ENCODE data around the gene MAMDC2. TPM values are rescaled to one million over a fixed set of nuclear protein-coding genes. Genes with fewer than 3 reads are reported as not detected.

MAMDC2 gene
- total and polyA plus RNA-seq, 8 donors: 6.1 to 23.6 (median 7.6) TPM

GRCh38 chr9:70117835-70118319 is 74.2 kb downstream of the MAMDC2 start:
- H3K4me1 ChIP-seq: peaks cover 0 to 8% of the 10 kb centered on the region in 2 donors
- DNase-seq (no peak), ATAC-seq (no peak)
- no peak overlapping the region for H3K27ac ChIP-seq
- H3K36me3 ChIP-seq: no peaks in the 10 kb centered on the region
- intact Hi-C loops (cut with DNase I): no loop called here
- no peaks in the 10 kb centered on the region for H3K27me3 ChIP-seq
- no peak for TF ChIP-seq CTCF (IDR thresholded peaks at IDR 0.05)
- no peak overlapping the region for H3K4me3 ChIP-seq
- no peaks in the 10 kb centered on the region for H3K9me3 ChIP-seq

GRCh38 chr9:70119786-70120185 is 76.1 kb downstream of the MAMDC2 start:
- Histone ChIP-seq H3K9me3 (no peaks in the 10 kb centered on the region), H3K4me3 (no peak overlapping the region), H3K27ac (no peak overlapping the region), H3K27me3 (no peaks in the 10 kb centered on the region), H3K4me1 (peaks cover 0 to 8% of the 10 kb centered on the region in 2 donors), H3K36me3 (no peaks in the 10 kb centered on the region)
- no peak for DNase-seq
- no peak for ATAC-seq
- TF ChIP-seq CTCF (IDR thresholded peaks at IDR 0.05): no peak
- intact Hi-C loops (cut with DNase I): no loop called here

GRCh38 chr9:70120834-70121510 is 77.3 kb downstream of the MAMDC2 start:
- intact Hi-C loops (cut with DNase I): no loop called here
- no peak for TF ChIP-seq CTCF (IDR thresholded peaks at IDR 0.05)
- ATAC-seq: peak; percentile 73
- H3K9me3 ChIP-seq: no peaks in the 10 kb centered on the region
- peaks cover 0 to 8% of the 10 kb centered on the region in 2 donors for H3K4me1 ChIP-seq
- peak in 2 of 4 donors; percentile 55 to 75 for DNase-seq
- H3K4me3 ChIP-seq: no peak overlapping the region
- H3K36me3 ChIP-seq: no peaks in the 10 kb centered on the region
- H3K27me3 ChIP-seq: no peaks in the 10 kb centered on the region
- H3K27ac ChIP-seq: peak overlapping the region in 1 of 2 donors; percentile 33

- peak overlapping the region in 1 of 2 donors; percentile 56 for H3K27ac ChIP-seq
Measured at GRCh38 chr9:70121818-70122436, 78.3 kb downstream of the MAMDC2 start.

More at GRCh38 chr9:70121818-70122436, 78.3 kb downstream of the MAMDC2 start:
- no peaks in the 10 kb centered on the region for H3K36me3 ChIP-seq
- peaks cover 0 to 12% of the 10 kb centered on the region in 2 donors for H3K4me1 ChIP-seq
- intact Hi-C loops (cut with DNase I): no loop called here
- no peak for TF ChIP-seq CTCF (IDR thresholded peaks at IDR 0.05)
- no peaks in the 10 kb centered on the region for H3K9me3 ChIP-seq
- ATAC-seq: peak; percentile 16
- H3K27me3 ChIP-seq: no peaks in the 10 kb centered on the region
- no peak overlapping the region for H3K4me3 ChIP-seq
- DNase-seq: no peak

Measured in left lung (tissue), 10 donors.